NB4 (cell line): Measurements from ENCODE around the gene PDLIM5.

Experiments used
- CTCF ChIP-seq: IDR thresholded peaks from one replicate; pipeline ENCODE4 v1.5.1; 2012; ENCODE audit warnings: low read depth, low read length
- MAX ChIP-seq: IDR thresholded peaks from 2 replicates; pipeline ENCODE4 v1.6.1; 2011; ENCODE audit warnings: low read depth, low read length
- POLR2A ChIP-seq: IDR thresholded peaks from 2 replicates; pipeline ENCODE4 v1.6.1; 2011; ENCODE audit warnings: mild to moderate bottlenecking; ENCODE audit not compliant: insufficient read length; ENCODE audit errors: extremely low read depth

- no peak for TF ChIP-seq CTCF
- TF ChIP-seq POLR2A: no peak
- TF ChIP-seq MAX: no peak
Measured at GRCh38 chr4:94430406-94430805, 21.3 kb upstream of the PDLIM5 start.
